Progenitor cell of endocrine pancreas (in vitro differentiated cells): ENCODE data around the gene LZTFL1. TPM values are rescaled to one million over a fixed set of nuclear protein-coding genes. Genes with fewer than 3 reads are reported as not detected.

ENCODE experiments used
- DNase-seq: peaks from one replicate; pipeline ENCODE4 v3.0.0; 2021; ENCODE audit warnings: low spot score; ENCODE audit not compliant: unreplicated experiment
- H3K27ac Mint-ChIP-seq: 2 replicates; pipeline ENCODE4 v1.8.0; 2021; ENCODE audit warnings: mild to moderate bottlenecking, moderate library complexity, mixed read lengths
- H3K27me3 Mint-ChIP-seq: 2 replicates; pipeline ENCODE4 v1.8.0; 2021; ENCODE audit warnings: mixed read lengths
- H3K36me3 Mint-ChIP-seq: 2 replicates; pipeline ENCODE4 v1.8.0; 2022; ENCODE audit warnings: mixed read lengths; ENCODE audit not compliant: insufficient read depth
- H3K4me1 Mint-ChIP-seq: 2 replicates; pipeline ENCODE4 v1.8.0; 2021; ENCODE audit warnings: low read depth, mixed read lengths
- H3K4me3 Mint-ChIP-seq: 2 replicates; pipeline ENCODE4 v1.8.0; 2021; ENCODE audit warnings: low read depth, mild to moderate bottlenecking, moderate library complexity, mixed read lengths
- H3K9me3 Mint-ChIP-seq: 2 replicates; pipeline ENCODE4 v1.8.0; 2021; ENCODE audit warnings: low read depth, mixed read lengths
- CTCF ChIP-seq: fragments of 200-600 bp; sonication (generic); IDR thresholded peaks from one replicate; pipeline ENCODE4 v1.5.0; 2021; ENCODE audit warnings: antibody characterized with exemption, mild to moderate bottlenecking; ENCODE audit not compliant: unreplicated experiment
- total RNA-seq: library from RNA; stranded (reverse); gene quantifications from 2 replicates; pipeline ENCODE4 v1.2.1, GENCODE V29; 2021

LZTFL1 gene
- total RNA-seq, 1 donor from 2014 or later, result 28.1 TPM

GRCh38 chr3:45807681-45808540, 34.0 kb downstream of the LZTFL1 start:
- Mint-ChIP-seq H3K9me3 (no peaks in the 10 kb centered on the region), H3K4me1 (peaks cover 7% of the 10 kb centered on the region), H3K36me3 (no peaks in the 10 kb centered on the region), H3K27me3 (no peaks in the 10 kb centered on the region), H3K27ac (no peak overlapping the region), H3K4me3 (no peak overlapping the region)
- no peak for TF ChIP-seq CTCF
- DNase-seq, result no peak

- Mint-ChIP-seq H3K9me3 (no peaks in the 10 kb centered on the region), H3K4me1 (peaks cover 7% of the 10 kb centered on the region), H3K4me3 (no peak overlapping the region), H3K27me3 (no peaks in the 10 kb centered on the region), H3K27ac (no peak overlapping the region), H3K36me3 (no peaks in the 10 kb centered on the region)
- no peak for TF ChIP-seq CTCF
- DNase-seq, result no peak
These were observed 34.8 kb downstream of the LZTFL1 start for GRCh38 chr3:45807133-45807532.

- H3K27ac Mint-ChIP-seq, result no peak overlapping the region
- no peaks in the 10 kb centered on the region for H3K9me3 Mint-ChIP-seq
- no peak for DNase-seq
- no peaks in the 10 kb centered on the region for H3K36me3 Mint-ChIP-seq
- no peaks in the 10 kb centered on the region for H3K27me3 Mint-ChIP-seq
- no peak for TF ChIP-seq CTCF
- peaks cover 7% of the 10 kb centered on the region for H3K4me1 Mint-ChIP-seq
- H3K4me3 Mint-ChIP-seq, result no peak overlapping the region
These were observed 35.8 kb downstream of the LZTFL1 start for GRCh38 chr3:45806072-45806471.

GRCh38 chr3:45803252-45803935, 38.5 kb downstream of the LZTFL1 start:
- no peaks in the 10 kb centered on the region for H3K9me3 Mint-ChIP-seq
- DNase-seq, result no peak
- H3K27ac Mint-ChIP-seq, result no peak overlapping the region
- H3K4me3 Mint-ChIP-seq, result no peak overlapping the region
- peaks cover 7% of the 10 kb centered on the region for H3K4me1 Mint-ChIP-seq
- peaks cover 14% of the 10 kb centered on the region for H3K27me3 Mint-ChIP-seq
- no peaks in the 10 kb centered on the region for H3K36me3 Mint-ChIP-seq
- no peak for TF ChIP-seq CTCF

- Mint-ChIP-seq H3K36me3 (no peaks in the 10 kb centered on the region), H3K27ac (no peak overlapping the region), H3K27me3 (peaks cover 26% of the 10 kb centered on the region), H3K9me3 (no peaks in the 10 kb centered on the region), H3K4me3 (no peak overlapping the region), H3K4me1 (no peaks in the 10 kb centered on the region)
- no peak for DNase-seq
- no peak for TF ChIP-seq CTCF
These were observed 39.8 kb downstream of the LZTFL1 start for GRCh38 chr3:45802146-45802545.
